HCT116 (cell line): ENCODE measurements around the gene ATXN1. TPM values are rescaled to one million over a fixed set of nuclear protein-coding genes. Genes with fewer than 3 reads are reported as not detected.
A peak's percentile ranks its signal among the peaks of the same experiment; 100 is the strongest.

Experiments used
- ATAC-seq: fragments of 200-7000 bp; cut with Tn5 transposase; 2 replicates; pipeline ENCODE4 v1.9.1; 2020; ENCODE audit warnings: mild to moderate bottlenecking, moderate library complexity
- BruUV-seq: library from RNA; stranded (reverse); fragments of 400-500 nt; replicated peaks from 2 replicates; lab custom pipeline; 2021; lab: Mats Ljungman, UMichigan
- CTCF ChIA-PET: fragments of 300-600 bp; sonication (Branson Sonifier 250); formaldehyde crosslinking; loops from one replicate; lab custom pipeline; 2021; ENCODE audit warnings: antibody characterized with exemption; lab: Charles Lee
- POLR2A ChIA-PET: fragments of 300-600, 350-600 bp; sonication (Branson Sonifier 250); formaldehyde crosslinking; loops from one replicate; lab custom pipeline; 2021; ENCODE audit warnings: antibody characterized with exemption; lab: Charles Lee
- RAD21 ChIA-PET, 2 experiments: fragments of 300-600 bp; sonication (Branson Sonifier 250); formaldehyde crosslinking; loops; one replicate each; lab custom pipeline; 2023; ENCODE audit warnings: low total read pairs in 2 of 2; ENCODE audit not compliant: uncharacterized antibody in 2 of 2, unreplicated experiment in 2 of 2, low non-redundant PET in 1 of 2; lab: Charles Lee
- DNase-seq: peaks from one replicate; pipeline ENCODE4 v3.0.0-alpha.2; 2010; ENCODE audit warnings: low read depth, low spot score
- H2AFZ ChIP-seq: fragments of 200-600 bp; shearing (Covaris generic), sonication (generic); 2 replicates; pipeline ENCODE4 v1.6.1; 2017; ENCODE audit warnings: low read depth, mixed run types, mixed read lengths, antibody characterized with exemption, low read length; ENCODE audit not compliant: poor library complexity, severe bottlenecking
- H3K27ac ChIP-seq: 2 replicates; pipeline ENCODE4 v1.5.1; 2012; ENCODE audit warnings: low read depth, low read length
- H3K27me3 ChIP-seq: fragments of 200-600 bp; sonication (generic); 2 replicates; pipeline ENCODE4 v1.6.1; 2016; ENCODE audit warnings: mixed run types, low read length, mixed read lengths; ENCODE audit not compliant: insufficient read depth
- H3K36me3 ChIP-seq, 2 experiments: fragments of 200-500 bp in 1 of 2; fragments of 200-600 bp in 1 of 2; sonication (Bioruptor generic) in 1 of 2; sonication (generic) in 1 of 2; 2 replicates each; pipeline versions ENCODE4 v1.5.1 to v1.6.1; 2014 to 2016; ENCODE audit warnings: low read length in 2 of 2, inconsistent platforms in 1 of 2, mixed read lengths in 1 of 2, mixed run types in 1 of 2; ENCODE audit not compliant: insufficient read depth in 2 of 2, control insufficient read depth in 1 of 2
- H3K4me1 ChIP-seq, 2 experiments: fragments of 200-600 bp in 1 of 2; sonication (generic) in 1 of 2; 2 replicates each; pipeline versions ENCODE4 v1.5.1 to v1.6.1; 2012 to 2017; ENCODE audit warnings: low read length in 2 of 2, inconsistent platforms in 1 of 2, mild to moderate bottlenecking in 1 of 2, mixed read lengths in 1 of 2, mixed run types in 1 of 2, moderate library complexity in 1 of 2; ENCODE audit not compliant: insufficient read depth in 2 of 2, control insufficient read depth in 1 of 2
- H3K4me2 ChIP-seq: fragments of 200-600 bp; sonication (generic); 2 replicates; pipeline ENCODE4 v1.6.1; 2017; ENCODE audit warnings: mixed run types, low read length, mixed read lengths
- H3K4me3 ChIP-seq, 2 experiments: fragments of 200-600 bp in 1 of 2; sonication (generic) in 1 of 2; replicated peaks in 1 of 2; 2 replicates each; pipeline ENCODE4 v1.5.1; 2011 to 2016; ENCODE audit warnings: low read length in 2 of 2, control low read depth in 1 of 2, low read depth in 1 of 2, mild to moderate bottlenecking in 1 of 2, mixed read lengths in 1 of 2, mixed run types in 1 of 2
- H3K79me2 ChIP-seq: fragments of 200-600 bp; sonication (generic); 2 replicates; pipeline ENCODE4 v1.6.1; 2017; ENCODE audit warnings: mild to moderate bottlenecking, mixed run types, low read length, moderate library complexity, mixed read lengths; ENCODE audit not compliant: insufficient read depth
- H3K9ac ChIP-seq: fragments of 200-600 bp; sonication (generic); 2 replicates; pipeline ENCODE4 v1.6.1; 2016; ENCODE audit warnings: low read length, mixed read lengths
- H3K9me2 ChIP-seq: fragments of 200-600 bp; sonication (generic), shearing (Covaris generic); 2 replicates; pipeline ENCODE4 v1.6.1; 2017; ENCODE audit warnings: mixed run types, mild to moderate bottlenecking, moderate library complexity; ENCODE audit not compliant: insufficient read depth
- H3K9me3 ChIP-seq, 2 experiments: fragments of 200-500 bp in 1 of 2; fragments of 200-600 bp in 1 of 2; sonication (Bioruptor generic) in 1 of 2; sonication (generic) in 1 of 2; 2 replicates each; pipeline ENCODE4 v1.6.1; 2014 to 2017; ENCODE audit warnings: low read length in 2 of 2, mixed read lengths in 2 of 2, inconsistent platforms in 1 of 2, low read depth in 1 of 2, mild to moderate bottlenecking in 1 of 2, mixed run types in 1 of 2, moderate library complexity in 1 of 2; ENCODE audit not compliant: control insufficient read depth in 1 of 2, insufficient read depth in 1 of 2
- H4K20me1 ChIP-seq: fragments of 200-600 bp; sonication (generic), shearing (Covaris generic); 2 replicates; pipeline ENCODE4 v1.6.1; 2017; ENCODE audit warnings: mixed run types, mild to moderate bottlenecking, moderate library complexity; ENCODE audit not compliant: insufficient read depth
- CBX3 ChIP-seq: IDR thresholded peaks from 2 replicates; pipeline ENCODE4 v1.6.1; 2012; ENCODE audit warnings: low read depth
- CEBPB ChIP-seq: IDR thresholded peaks from 2 replicates; pipeline ENCODE4 v1.6.1; 2012; ENCODE audit warnings: low read depth
- ELF1 ChIP-seq: IDR thresholded peaks from 2 replicates; pipeline ENCODE4 v1.6.1; 2012; ENCODE audit warnings: low read depth, borderline replicate concordance
- EZH2phosphoT487 ChIP-seq: fragments of 200-600 bp; IDR thresholded peaks from 2 replicates; pipeline ENCODE4 v1.6.1; 2018; ENCODE audit warnings: antibody characterized with exemption, borderline replicate concordance
- FOSL1 ChIP-seq: IDR thresholded peaks from 2 replicates; pipeline ENCODE4 v1.6.1; 2012; ENCODE audit warnings: low read depth
- JUND ChIP-seq: IDR thresholded peaks from 2 replicates; pipeline ENCODE4 v1.6.1; 2012
- RAD21 ChIP-seq: IDR thresholded peaks from 2 replicates; pipeline ENCODE4 v1.6.1; 2012; ENCODE audit warnings: low read depth, mild to moderate bottlenecking
- SRF ChIP-seq: IDR thresholded peaks from 2 replicates; pipeline ENCODE4 v1.6.1; 2012; ENCODE audit warnings: low read depth
- TCF7L2 ChIP-seq: IDR thresholded peaks from 2 replicates; pipeline ENCODE4 v1.7.0; 2011; ENCODE audit warnings: borderline replicate concordance, inconsistent platforms; ENCODE audit not compliant: insufficient read depth, insufficient read length; ENCODE audit errors: extremely low read depth
- YY1 ChIP-seq: IDR thresholded peaks from 2 replicates; pipeline ENCODE4 v1.6.1; 2011; ENCODE audit warnings: low read length, low read depth, moderate library complexity, mild to moderate bottlenecking; ENCODE audit not compliant: insufficient replicate concordance; ENCODE audit errors: extremely low read depth
- intact Hi-C: fragments of 100-400 bp; cut with micrococcal nuclease; formaldehyde crosslinking; loops from 2 replicates; pipeline ENCODE4 v1.10.0; 2022
- total RNA-seq: library from RNA; stranded (reverse); gene quantifications from one replicate; pipeline ENCODE4 v1.2.1, GENCODE V29; 2021; ENCODE audit not compliant: unreplicated experiment
- TF ChIP-seq, protein P1 (sequence below): IDR thresholded peaks from 2 replicates; pipeline ENCODE4 v1.6.1; 2011; ENCODE audit warnings: mild to moderate bottlenecking, low read length, moderate library complexity; ENCODE audit not compliant: insufficient replicate concordance; ENCODE audit errors: extremely low read depth
- TF ChIP-seq, protein P2 (sequence below): IDR thresholded peaks from 2 replicates; pipeline ENCODE4 v1.6.1; 2012; ENCODE audit warnings: low read depth
- TF ChIP-seq, protein P3 (sequence below), 3 experiments: fragments of 200-600 bp in 1 of 3; sonication (generic) in 1 of 3; IDR thresholded peaks in 2 of 3; conservative IDR thresholded peaks in 1 of 3; 2 replicates each; pipeline ENCODE4 v1.5.1; 2012 to 2017; ENCODE audit warnings: low read depth in 2 of 3, low read length in 2 of 3, antibody characterized with exemption in 1 of 3, borderline replicate concordance in 1 of 3, control low read depth in 1 of 3, mild to moderate bottlenecking in 1 of 3, mixed read lengths in 1 of 3, mixed run types in 1 of 3, moderate library complexity in 1 of 3; ENCODE audit not compliant: insufficient read depth in 1 of 3

ATXN1 gene
- total RNA-seq, 1 experiment from 2014 or later = 21.0 TPM

DNA sequence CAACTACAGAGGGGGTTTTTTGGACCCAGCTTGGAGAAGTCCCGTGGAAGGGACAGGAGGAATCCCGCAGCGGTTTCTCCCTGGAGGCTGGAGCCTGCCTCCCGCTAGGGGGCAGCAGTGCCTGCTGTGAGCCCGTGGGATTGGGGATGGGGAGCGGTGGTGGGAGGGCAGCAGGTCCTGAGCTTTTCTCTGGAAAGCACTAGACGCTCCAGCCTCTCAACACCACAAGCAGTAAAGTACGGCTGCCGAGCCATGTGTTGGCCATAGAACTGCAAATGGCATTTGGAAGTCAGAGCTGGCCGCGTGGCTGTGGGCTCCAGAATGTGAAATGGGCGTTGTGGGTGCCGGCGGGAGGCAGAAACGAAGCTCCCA, 475.1 kb downstream of the ATXN1 start (continued):
- TF ChIP-seq, protein P1, sequence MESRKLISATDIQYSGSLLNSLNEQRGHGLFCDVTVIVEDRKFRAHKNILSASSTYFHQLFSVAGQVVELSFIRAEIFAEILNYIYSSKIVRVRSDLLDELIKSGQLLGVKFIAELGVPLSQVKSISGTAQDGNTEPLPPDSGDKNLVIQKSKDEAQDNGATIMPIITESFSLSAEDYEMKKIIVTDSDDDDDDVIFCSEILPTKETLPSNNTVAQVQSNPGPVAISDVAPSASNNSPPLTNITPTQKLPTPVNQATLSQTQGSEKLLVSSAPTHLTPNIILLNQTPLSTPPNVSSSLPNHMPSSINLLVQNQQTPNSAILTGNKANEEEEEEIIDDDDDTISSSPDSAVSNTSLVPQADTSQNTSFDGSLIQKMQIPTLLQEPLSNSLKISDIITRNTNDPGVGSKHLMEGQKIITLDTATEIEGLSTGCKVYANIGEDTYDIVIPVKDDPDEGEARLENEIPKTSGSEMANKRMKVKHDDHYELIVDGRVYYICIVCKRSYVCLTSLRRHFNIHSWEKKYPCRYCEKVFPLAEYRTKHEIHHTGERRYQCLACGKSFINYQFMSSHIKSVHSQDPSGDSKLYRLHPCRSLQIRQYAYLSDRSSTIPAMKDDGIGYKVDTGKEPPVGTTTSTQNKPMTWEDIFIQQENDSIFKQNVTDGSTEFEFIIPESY = no peak
- TF ChIP-seq FOSL1 = no peak
- no peak for TF ChIP-seq EZH2phosphoT487
- TF ChIP-seq SRF = no peak

DNA sequence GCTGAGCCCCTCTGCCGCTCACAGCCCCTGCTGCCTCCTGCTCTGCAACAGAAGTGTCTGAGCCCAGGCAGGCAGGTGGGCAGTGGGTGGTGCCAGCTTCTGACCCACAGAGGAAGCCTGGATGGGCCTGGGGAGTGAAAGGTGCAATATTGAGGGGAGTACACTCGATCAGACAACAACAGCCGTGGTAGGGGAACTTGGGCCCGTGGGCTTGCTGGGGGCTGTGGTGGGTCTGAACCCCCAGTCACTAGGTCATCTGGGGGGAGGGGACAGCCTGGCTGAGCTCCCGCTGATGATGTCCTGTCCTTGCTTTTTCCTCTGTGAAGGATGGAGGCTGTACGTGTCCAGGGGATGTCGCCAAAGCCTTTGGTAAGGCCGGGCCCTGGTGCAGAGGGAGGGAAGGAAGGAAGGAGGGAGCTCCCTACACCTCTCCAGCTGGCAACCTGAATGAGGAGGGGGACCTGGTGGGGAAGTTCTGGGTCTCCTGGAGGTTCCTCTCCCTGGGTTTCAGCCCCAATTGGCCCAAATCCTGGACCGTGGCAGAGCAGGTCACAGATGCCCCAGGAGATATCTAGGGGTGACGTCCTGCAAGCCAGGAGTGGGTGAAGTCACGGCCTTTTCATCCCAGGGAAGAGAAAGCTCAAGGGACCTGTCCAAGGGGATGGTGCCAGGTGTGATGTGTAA, 475.7 kb downstream of the ATXN1 start:
- POLR2A ChIA-PET = no interaction called here
- CTCF ChIA-PET = interaction anchor here (0.6 to 1.9 kb wide), 7 partner anchors 9 to 801 kb away, joined by 3 to 8 read pairs (median 4); no protein-coding TSS in a partner anchor
- H3K9me3 ChIP-seq = no peaks in the 10 kb centered on the region
- DNase-seq (no peak), ATAC-seq (peak; percentile 63)
- no peak overlapping the region for H3K4me3 ChIP-seq
- no peak overlapping the region for H3K9ac ChIP-seq
- no peak overlapping the region for H3K27ac ChIP-seq
- no peaks in the 10 kb centered on the region for H4K20me1 ChIP-seq
- RAD21 ChIA-PET = no interaction called here
- H3K36me3 ChIP-seq = no peaks in the 10 kb centered on the region
- no peak overlapping the region for H3K4me2 ChIP-seq
- no peaks in the 10 kb centered on the region for H3K4me1 ChIP-seq
- BruUV-seq = no TSS peak
- H3K9me2 ChIP-seq = no peaks in the 10 kb centered on the region
- intact Hi-C loops = loop anchor here (1.0 to 2.0 kb wide), 2 partner anchors 46 to 801 kb away; no protein-coding TSS in a partner anchor
- no peaks in the 10 kb centered on the region for H3K79me2 ChIP-seq
- H2AFZ ChIP-seq = no peak overlapping the region
- H3K27me3 ChIP-seq = no peaks in the 10 kb centered on the region
- TF ChIP-seq ELF1 = no peak
- TF ChIP-seq, protein P1 = no peak
- TF ChIP-seq JUND = no peak
- no peak for TF ChIP-seq CEBPB
- no peak for TF ChIP-seq FOSL1
- no peak for TF ChIP-seq YY1
- no peak for TF ChIP-seq CBX3
- TF ChIP-seq, protein P2, sequence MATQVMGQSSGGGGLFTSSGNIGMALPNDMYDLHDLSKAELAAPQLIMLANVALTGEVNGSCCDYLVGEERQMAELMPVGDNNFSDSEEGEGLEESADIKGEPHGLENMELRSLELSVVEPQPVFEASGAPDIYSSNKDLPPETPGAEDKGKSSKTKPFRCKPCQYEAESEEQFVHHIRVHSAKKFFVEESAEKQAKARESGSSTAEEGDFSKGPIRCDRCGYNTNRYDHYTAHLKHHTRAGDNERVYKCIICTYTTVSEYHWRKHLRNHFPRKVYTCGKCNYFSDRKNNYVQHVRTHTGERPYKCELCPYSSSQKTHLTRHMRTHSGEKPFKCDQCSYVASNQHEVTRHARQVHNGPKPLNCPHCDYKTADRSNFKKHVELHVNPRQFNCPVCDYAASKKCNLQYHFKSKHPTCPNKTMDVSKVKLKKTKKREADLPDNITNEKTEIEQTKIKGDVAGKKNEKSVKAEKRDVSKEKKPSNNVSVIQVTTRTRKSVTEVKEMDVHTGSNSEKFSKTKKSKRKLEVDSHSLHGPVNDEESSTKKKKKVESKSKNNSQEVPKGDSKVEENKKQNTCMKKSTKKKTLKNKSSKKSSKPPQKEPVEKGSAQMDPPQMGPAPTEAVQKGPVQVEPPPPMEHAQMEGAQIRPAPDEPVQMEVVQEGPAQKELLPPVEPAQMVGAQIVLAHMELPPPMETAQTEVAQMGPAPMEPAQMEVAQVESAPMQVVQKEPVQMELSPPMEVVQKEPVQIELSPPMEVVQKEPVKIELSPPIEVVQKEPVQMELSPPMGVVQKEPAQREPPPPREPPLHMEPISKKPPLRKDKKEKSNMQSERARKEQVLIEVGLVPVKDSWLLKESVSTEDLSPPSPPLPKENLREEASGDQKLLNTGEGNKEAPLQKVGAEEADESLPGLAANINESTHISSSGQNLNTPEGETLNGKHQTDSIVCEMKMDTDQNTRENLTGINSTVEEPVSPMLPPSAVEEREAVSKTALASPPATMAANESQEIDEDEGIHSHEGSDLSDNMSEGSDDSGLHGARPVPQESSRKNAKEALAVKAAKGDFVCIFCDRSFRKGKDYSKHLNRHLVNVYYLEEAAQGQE = no peak
- TF ChIP-seq RAD21 = no peak; the same call in 1 of the 2 replicates
- TF ChIP-seq, protein P3, sequence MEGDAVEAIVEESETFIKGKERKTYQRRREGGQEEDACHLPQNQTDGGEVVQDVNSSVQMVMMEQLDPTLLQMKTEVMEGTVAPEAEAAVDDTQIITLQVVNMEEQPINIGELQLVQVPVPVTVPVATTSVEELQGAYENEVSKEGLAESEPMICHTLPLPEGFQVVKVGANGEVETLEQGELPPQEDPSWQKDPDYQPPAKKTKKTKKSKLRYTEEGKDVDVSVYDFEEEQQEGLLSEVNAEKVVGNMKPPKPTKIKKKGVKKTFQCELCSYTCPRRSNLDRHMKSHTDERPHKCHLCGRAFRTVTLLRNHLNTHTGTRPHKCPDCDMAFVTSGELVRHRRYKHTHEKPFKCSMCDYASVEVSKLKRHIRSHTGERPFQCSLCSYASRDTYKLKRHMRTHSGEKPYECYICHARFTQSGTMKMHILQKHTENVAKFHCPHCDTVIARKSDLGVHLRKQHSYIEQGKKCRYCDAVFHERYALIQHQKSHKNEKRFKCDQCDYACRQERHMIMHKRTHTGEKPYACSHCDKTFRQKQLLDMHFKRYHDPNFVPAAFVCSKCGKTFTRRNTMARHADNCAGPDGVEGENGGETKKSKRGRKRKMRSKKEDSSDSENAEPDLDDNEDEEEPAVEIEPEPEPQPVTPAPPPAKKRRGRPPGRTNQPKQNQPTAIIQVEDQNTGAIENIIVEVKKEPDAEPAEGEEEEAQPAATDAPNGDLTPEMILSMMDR (IDR thresholded peaks at IDR 0.05 in 2 of 3, conservative IDR thresholded peaks at IDR 0.05 in 1 of 3; ENCODE audit: borderline replicate concordance in 1 of 3, insufficient read depth in 1 of 3, low read depth in 2 of 3, low read length in 2 of 3) = no peak
- no peak for TF ChIP-seq TCF7L2
- TF ChIP-seq SRF = no peak
